Natural killer cell treated with Interleukin-12 subunit alpha and Interleukin-12 subunit beta and Interleukin-15 and Interleukin-18, amount 100 ng/mL, for 72 hours (primary cell): ENCODE results near the gene ELAVL2. TPM values are rescaled to one million over a fixed set of nuclear protein-coding genes. Genes with fewer than 3 reads are reported as not detected.

ENCODE experiments used
- ATAC-seq, 2 donors: fragments of 150-1000 bp; cut with Tn5 transposase in 1 of 2; sonication (Bioruptor Pico), chemical (Tn5 transposase) in 1 of 2; 2 replicates each; pipeline ENCODE4 v1.10.0; 2021
- DNase-seq: peaks from one replicate; pipeline ENCODE4 v3.0.0; 2022; ENCODE audit warnings: low spot score
- H3K27ac Mint-ChIP-seq, 2 donors: 1 replicate in 1 of 2; 2 replicates in 1 of 2; pipeline ENCODE4 v1.8.0; 2022; ENCODE audit warnings: mixed read lengths in 2 of 2, mild to moderate bottlenecking in 1 of 2, moderate library complexity in 1 of 2
- H3K27me3 Mint-ChIP-seq, 2 donors: 1 replicate in 1 of 2; 2 replicates in 1 of 2; pipeline ENCODE4 v1.8.0; 2022; ENCODE audit warnings: mixed read lengths in 2 of 2
- H3K36me3 Mint-ChIP-seq: one replicate; pipeline ENCODE4 v1.8.0; 2022; ENCODE audit warnings: mixed read lengths
- H3K4me1 Mint-ChIP-seq, 2 donors: 1 replicate in 1 of 2; 2 replicates in 1 of 2; pipeline ENCODE4 v1.8.0; 2022; ENCODE audit warnings: low read depth in 2 of 2, mixed read lengths in 2 of 2, mild to moderate bottlenecking in 1 of 2
- H3K4me3 Mint-ChIP-seq: one replicate; pipeline ENCODE4 v1.8.0; 2022; ENCODE audit warnings: mixed read lengths
- H3K9me3 Mint-ChIP-seq: 2 replicates; pipeline ENCODE4 v1.8.0; 2022; ENCODE audit warnings: mixed read lengths
- total RNA-seq, 2 donors: library from RNA; stranded (reverse); gene quantifications; one replicate each; pipeline ENCODE4 v1.2.3, GENCODE V29; 2022

ELAVL2 gene
- total RNA-seq, 2 donors from 2014 or later = not detected

GRCh38 chr9:23700359-23700758 lies 125.7 kb downstream of the ELAVL2 start:
- Mint-ChIP-seq H3K9me3 (no peaks in the 10 kb centered on the region), H3K27ac (no peak overlapping the region), H3K4me3 (no peak overlapping the region), H3K27me3 (no peaks in the 10 kb centered on the region), H3K4me1 (no peaks in the 10 kb centered on the region), H3K36me3 (no peaks in the 10 kb centered on the region)
- DNase-seq = no peak
- no peak for ATAC-seq

- Mint-ChIP-seq H3K4me1 (no peaks in the 10 kb centered on the region), H3K4me3 (no peak overlapping the region), H3K9me3 (no peaks in the 10 kb centered on the region), H3K27ac (no peak overlapping the region), H3K36me3 (no peaks in the 10 kb centered on the region), H3K27me3 (no peaks in the 10 kb centered on the region)
- ATAC-seq (no peak), DNase-seq (no peak)
Measured at GRCh38 chr9:23698161-23698560, 127.9 kb downstream of the ELAVL2 start.

- Mint-ChIP-seq H3K4me3 (no peak overlapping the region), H3K4me1 (no peaks in the 10 kb centered on the region)
Measured at GRCh38 chr9:23695572-23695971, 130.5 kb downstream of the ELAVL2 start.

GRCh38 chr9:23693374-23693773 lies 132.7 kb downstream of the ELAVL2 start:
- H3K36me3 Mint-ChIP-seq = no peaks in the 10 kb centered on the region
- no peak for ATAC-seq

More at GRCh38 chr9:23695572-23695971, 130.5 kb downstream of the ELAVL2 start:
- no peaks in the 10 kb centered on the region for H3K36me3 Mint-ChIP-seq
- H3K27me3 Mint-ChIP-seq = no peaks in the 10 kb centered on the region
- H3K9me3 Mint-ChIP-seq = peaks cover 4% of the 10 kb centered on the region
- no peak for DNase-seq
- no peak overlapping the region for H3K27ac Mint-ChIP-seq
- ATAC-seq = no peak

GRCh38 chr9:23686896-23687295 lies 139.1 kb downstream of the ELAVL2 start:
- H3K4me3 Mint-ChIP-seq = no peak overlapping the region
- no peak for ATAC-seq
- peaks cover 5% of the 10 kb centered on the region for H3K36me3 Mint-ChIP-seq
- H3K4me1 Mint-ChIP-seq = no peaks in the 10 kb centered on the region
- H3K27me3 Mint-ChIP-seq = no peaks in the 10 kb centered on the region
- no peak for DNase-seq
- H3K9me3 Mint-ChIP-seq = peaks cover 16% of the 10 kb centered on the region
- no peak overlapping the region for H3K27ac Mint-ChIP-seq

More at GRCh38 chr9:23693374-23693773, 132.7 kb downstream of the ELAVL2 start:
- H3K4me1 Mint-ChIP-seq = no peaks in the 10 kb centered on the region
- H3K27ac Mint-ChIP-seq = no peak overlapping the region
- DNase-seq = no peak
- no peak overlapping the region for H3K4me3 Mint-ChIP-seq
- no peaks in the 10 kb centered on the region for H3K27me3 Mint-ChIP-seq
- H3K9me3 Mint-ChIP-seq = peaks cover 8% of the 10 kb centered on the region

- H3K4me1 Mint-ChIP-seq = no peaks in the 10 kb centered on the region
- H3K27me3 Mint-ChIP-seq = no peaks in the 10 kb centered on the region
- H3K36me3 Mint-ChIP-seq = peaks cover 6% of the 10 kb centered on the region
- H3K27ac Mint-ChIP-seq = no peak overlapping the region
- ATAC-seq (no peak), DNase-seq (no peak)
- peaks cover 20% of the 10 kb centered on the region for H3K9me3 Mint-ChIP-seq
- no peak overlapping the region for H3K4me3 Mint-ChIP-seq
Measured at GRCh38 chr9:23686257-23686656, 139.8 kb downstream of the ELAVL2 start.

GRCh38 chr9:23683611-23684061 lies 142.4 kb downstream of the ELAVL2 start:
- ATAC-seq (no peak), DNase-seq (no peak)
- Mint-ChIP-seq H3K4me3 (no peak overlapping the region), H3K9me3 (peaks cover 21% of the 10 kb centered on the region), H3K27me3 (no peaks in the 10 kb centered on the region), H3K27ac (no peak overlapping the region), H3K36me3 (peaks cover 6% of the 10 kb centered on the region), H3K4me1 (no peaks in the 10 kb centered on the region)

GRCh38 chr9:23682891-23683431 lies 143.1 kb downstream of the ELAVL2 start:
- no peaks in the 10 kb centered on the region for H3K27me3 Mint-ChIP-seq
- H3K27ac Mint-ChIP-seq = no peak overlapping the region
- no peak for ATAC-seq
- DNase-seq = no peak
- H3K9me3 Mint-ChIP-seq = peaks cover 21% of the 10 kb centered on the region
- H3K4me3 Mint-ChIP-seq = no peak overlapping the region
- no peaks in the 10 kb centered on the region for H3K4me1 Mint-ChIP-seq
- peaks cover 6% of the 10 kb centered on the region for H3K36me3 Mint-ChIP-seq

- H3K36me3 Mint-ChIP-seq = peaks cover 6% of the 10 kb centered on the region
- H3K9me3 Mint-ChIP-seq = peaks cover 17% of the 10 kb centered on the region
- H3K4me1 Mint-ChIP-seq = no peaks in the 10 kb centered on the region
- no peak for ATAC-seq
- H3K27ac Mint-ChIP-seq = no peak overlapping the region
- DNase-seq = no peak
- no peaks in the 10 kb centered on the region for H3K27me3 Mint-ChIP-seq
- no peak overlapping the region for H3K4me3 Mint-ChIP-seq
Measured at GRCh38 chr9:23682352-23682751, 143.7 kb downstream of the ELAVL2 start.

GRCh38 chr9:23677446-23677845 lies 148.6 kb downstream of the ELAVL2 start:
- Mint-ChIP-seq H3K27ac (no peak overlapping the region), H3K9me3 (peaks cover 28% of the 10 kb centered on the region)
- DNase-seq = no peak

GRCh38 chr9:23674016-23674585 lies 151.9 kb downstream of the ELAVL2 start:
- Mint-ChIP-seq H3K27me3 (no peaks in the 10 kb centered on the region), H3K4me3 (no peak overlapping the region), H3K9me3 (peaks cover 18% of the 10 kb centered on the region), H3K4me1 (no peaks in the 10 kb centered on the region), H3K36me3 (no peaks in the 10 kb centered on the region), H3K27ac (no peak overlapping the region)
- ATAC-seq (no peak), DNase-seq (no peak)

More at GRCh38 chr9:23677446-23677845, 148.6 kb downstream of the ELAVL2 start:
- Mint-ChIP-seq H3K4me1 (no peaks in the 10 kb centered on the region), H3K4me3 (no peak overlapping the region), H3K27me3 (no peaks in the 10 kb centered on the region), H3K36me3 (peaks cover 6% of the 10 kb centered on the region)
- no peak for ATAC-seq

- H3K9me3 Mint-ChIP-seq = peaks cover 33% of the 10 kb centered on the region
- H3K27ac Mint-ChIP-seq = no peak overlapping the region
- no peak overlapping the region for H3K4me3 Mint-ChIP-seq
- no peaks in the 10 kb centered on the region for H3K27me3 Mint-ChIP-seq
- H3K36me3 Mint-ChIP-seq = peaks cover 8% of the 10 kb centered on the region
- ATAC-seq = no peak
- no peaks in the 10 kb centered on the region for H3K4me1 Mint-ChIP-seq
- no peak for DNase-seq
Measured at GRCh38 chr9:23672151-23672550, 153.9 kb downstream of the ELAVL2 start.

GRCh38 chr9:23669776-23670175 lies 156.3 kb downstream of the ELAVL2 start:
- peaks cover 8% of the 10 kb centered on the region for H3K36me3 Mint-ChIP-seq
- no peak overlapping the region for H3K27ac Mint-ChIP-seq
- no peaks in the 10 kb centered on the region for H3K4me1 Mint-ChIP-seq
- no peak overlapping the region for H3K4me3 Mint-ChIP-seq
- no peak for DNase-seq
- H3K27me3 Mint-ChIP-seq = no peaks in the 10 kb centered on the region
- no peak for ATAC-seq
- H3K9me3 Mint-ChIP-seq = peaks cover 19% of the 10 kb centered on the region

- Mint-ChIP-seq H3K4me3 (no peak overlapping the region), H3K36me3 (peaks cover 8% of the 10 kb centered on the region), H3K27me3 (no peaks in the 10 kb centered on the region), H3K4me1 (no peaks in the 10 kb centered on the region), H3K27ac (no peak overlapping the region), H3K9me3 (peaks cover 24% of the 10 kb centered on the region)
- DNase-seq = no peak
- no peak for ATAC-seq
Measured at GRCh38 chr9:23665635-23666034, 160.4 kb downstream of the ELAVL2 start.

GRCh38 chr9:23665051-23665450 lies 161.0 kb downstream of the ELAVL2 start:
- Mint-ChIP-seq H3K9me3 (peaks cover 28% of the 10 kb centered on the region), H3K27ac (no peak overlapping the region), H3K36me3 (peaks cover 8% of the 10 kb centered on the region), H3K27me3 (no peaks in the 10 kb centered on the region), H3K4me3 (no peak overlapping the region), H3K4me1 (no peaks in the 10 kb centered on the region)
- ATAC-seq (no peak), DNase-seq (no peak)
